ENCODE measurements around the gene CDY2B. TPM values are rescaled to one million over a fixed set of nuclear protein-coding genes. Genes with fewer than 3 reads are reported as not detected.

The CDY2B gene
- polyA plus RNA-seq, 1 donor from 2014 or later, result not detected

Other genes with a start within 250 kb of the CDY2B start
- gene CDY2A, start 145.6 kb upstream of the CDY2B start, polyA plus RNA-seq, result not detected

Measured in IgD-negative memory B cell (primary cell).